GM12801 (cell line): ENCODE data around the gene SMIM31.

Experiments
- TF ChIP-seq, protein P1 (sequence below): IDR thresholded peaks from one replicate; pipeline ENCODE4 v1.5.1; 2011; ENCODE audit warnings: control low read depth; ENCODE audit not compliant: insufficient read length; ENCODE audit errors: extremely low read depth

Gene SMIM31

DNA sequence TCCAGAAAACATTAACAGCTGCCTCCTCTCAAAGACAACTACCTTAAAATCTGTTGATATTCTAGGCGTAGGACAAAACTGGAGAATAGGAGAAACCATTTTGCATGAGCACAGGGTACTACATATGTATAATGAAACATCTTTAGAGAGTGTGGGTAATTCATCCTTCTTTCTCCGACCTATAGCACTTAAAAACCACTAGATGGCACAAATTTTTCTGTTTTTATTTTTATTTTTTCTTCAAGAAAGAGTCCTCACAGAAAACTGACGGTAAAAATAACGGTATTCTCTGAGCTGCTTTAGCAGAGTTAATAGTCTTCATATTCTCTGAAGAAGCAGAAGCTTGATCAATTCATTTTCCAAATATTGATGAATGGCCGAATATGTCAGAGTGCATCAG, 14.6 kb downstream of the SMIM31 start:
- TF ChIP-seq, protein P1, sequence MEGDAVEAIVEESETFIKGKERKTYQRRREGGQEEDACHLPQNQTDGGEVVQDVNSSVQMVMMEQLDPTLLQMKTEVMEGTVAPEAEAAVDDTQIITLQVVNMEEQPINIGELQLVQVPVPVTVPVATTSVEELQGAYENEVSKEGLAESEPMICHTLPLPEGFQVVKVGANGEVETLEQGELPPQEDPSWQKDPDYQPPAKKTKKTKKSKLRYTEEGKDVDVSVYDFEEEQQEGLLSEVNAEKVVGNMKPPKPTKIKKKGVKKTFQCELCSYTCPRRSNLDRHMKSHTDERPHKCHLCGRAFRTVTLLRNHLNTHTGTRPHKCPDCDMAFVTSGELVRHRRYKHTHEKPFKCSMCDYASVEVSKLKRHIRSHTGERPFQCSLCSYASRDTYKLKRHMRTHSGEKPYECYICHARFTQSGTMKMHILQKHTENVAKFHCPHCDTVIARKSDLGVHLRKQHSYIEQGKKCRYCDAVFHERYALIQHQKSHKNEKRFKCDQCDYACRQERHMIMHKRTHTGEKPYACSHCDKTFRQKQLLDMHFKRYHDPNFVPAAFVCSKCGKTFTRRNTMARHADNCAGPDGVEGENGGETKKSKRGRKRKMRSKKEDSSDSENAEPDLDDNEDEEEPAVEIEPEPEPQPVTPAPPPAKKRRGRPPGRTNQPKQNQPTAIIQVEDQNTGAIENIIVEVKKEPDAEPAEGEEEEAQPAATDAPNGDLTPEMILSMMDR, result no peak

DNA sequence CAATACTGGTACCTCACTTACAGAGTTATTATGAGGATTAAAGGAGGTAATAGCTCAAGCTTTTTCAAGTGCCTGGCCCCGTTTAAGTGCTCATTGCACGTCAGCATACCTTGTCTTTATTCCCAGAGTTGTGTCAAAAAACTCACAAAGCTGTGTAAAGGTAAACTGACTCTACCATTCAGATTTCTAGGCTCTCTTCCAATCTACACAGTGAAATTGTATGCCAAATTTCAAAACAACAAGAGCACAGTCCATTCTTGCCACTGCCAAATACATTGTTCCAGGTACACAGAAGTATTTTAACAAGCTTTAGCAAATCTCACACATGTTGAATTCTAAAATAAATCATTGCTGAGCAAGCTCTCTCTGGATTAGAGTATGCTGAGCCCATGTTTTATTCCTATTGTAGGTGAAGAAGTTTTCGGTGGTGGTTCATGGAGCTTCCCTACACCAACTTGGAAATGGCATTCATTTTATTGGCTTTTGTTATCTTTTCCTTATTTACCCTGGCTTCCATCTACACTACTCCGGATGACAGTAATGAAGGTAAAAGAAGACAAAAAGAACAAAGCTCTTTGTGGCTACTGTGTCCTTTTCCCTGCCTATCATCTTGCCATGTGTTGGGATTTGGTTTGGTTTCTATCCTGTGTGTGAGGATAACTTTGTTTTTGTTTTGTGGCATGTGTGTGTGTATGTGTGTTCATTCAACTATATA, 16.2 kb downstream of the SMIM31 start:
- TF ChIP-seq, protein P1, result no peak

GRCh38 chr4:164771088-164771487, 17.2 kb downstream of the SMIM31 start:
- TF ChIP-seq, protein P1, result no peak

DNA sequence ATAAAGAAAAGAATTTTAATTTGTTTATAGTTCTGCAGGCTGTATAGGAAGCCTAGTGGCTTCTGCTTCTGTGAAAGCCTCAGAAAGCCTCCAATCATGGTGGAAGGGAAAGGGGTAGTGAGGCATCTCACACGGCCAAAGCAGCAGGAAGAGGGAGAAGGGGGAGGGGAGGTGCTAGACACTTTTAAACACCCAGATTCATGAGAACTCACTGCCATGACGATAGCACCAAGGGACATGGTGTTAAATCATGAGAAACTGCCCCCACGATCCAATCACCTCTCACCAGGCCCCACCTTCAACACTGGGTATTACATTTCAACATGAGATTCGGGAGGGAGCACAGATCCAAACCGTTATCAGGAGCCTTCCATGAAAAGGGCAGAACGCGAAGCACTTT, 18.1 kb downstream of the SMIM31 start:
- TF ChIP-seq, protein P1, result no peak

- TF ChIP-seq, protein P1, result no peak
Measured at GRCh38 chr4:164779080-164779479, 25.1 kb downstream of the SMIM31 start.

GRCh38 chr4:164779811-164780216, 25.9 kb downstream of the SMIM31 start:
- TF ChIP-seq, protein P1, result peak; percentile 63

DNA sequence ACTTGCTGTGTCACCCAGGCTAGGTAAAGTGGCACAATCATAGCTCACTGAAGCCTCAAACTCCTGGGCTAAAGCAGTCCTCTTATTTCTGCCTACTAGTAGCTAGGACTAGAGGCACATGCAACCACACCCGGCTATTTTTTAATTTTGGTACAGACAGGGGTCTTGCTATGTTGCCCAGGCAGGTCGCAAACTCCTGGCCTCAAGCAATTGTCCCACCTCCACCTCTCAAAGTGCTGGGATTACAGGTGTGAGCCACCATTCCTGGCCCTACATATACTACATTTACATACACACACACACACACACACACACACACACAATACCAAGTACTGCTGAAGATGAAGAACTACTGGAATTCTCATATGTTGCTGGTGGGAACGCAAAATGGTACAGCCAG, 26.9 kb downstream of the SMIM31 start:
- TF ChIP-seq, protein P1, result no peak
